ENCODE measurements around the gene PRIMA1.

The PRIMA1 gene

DNA sequence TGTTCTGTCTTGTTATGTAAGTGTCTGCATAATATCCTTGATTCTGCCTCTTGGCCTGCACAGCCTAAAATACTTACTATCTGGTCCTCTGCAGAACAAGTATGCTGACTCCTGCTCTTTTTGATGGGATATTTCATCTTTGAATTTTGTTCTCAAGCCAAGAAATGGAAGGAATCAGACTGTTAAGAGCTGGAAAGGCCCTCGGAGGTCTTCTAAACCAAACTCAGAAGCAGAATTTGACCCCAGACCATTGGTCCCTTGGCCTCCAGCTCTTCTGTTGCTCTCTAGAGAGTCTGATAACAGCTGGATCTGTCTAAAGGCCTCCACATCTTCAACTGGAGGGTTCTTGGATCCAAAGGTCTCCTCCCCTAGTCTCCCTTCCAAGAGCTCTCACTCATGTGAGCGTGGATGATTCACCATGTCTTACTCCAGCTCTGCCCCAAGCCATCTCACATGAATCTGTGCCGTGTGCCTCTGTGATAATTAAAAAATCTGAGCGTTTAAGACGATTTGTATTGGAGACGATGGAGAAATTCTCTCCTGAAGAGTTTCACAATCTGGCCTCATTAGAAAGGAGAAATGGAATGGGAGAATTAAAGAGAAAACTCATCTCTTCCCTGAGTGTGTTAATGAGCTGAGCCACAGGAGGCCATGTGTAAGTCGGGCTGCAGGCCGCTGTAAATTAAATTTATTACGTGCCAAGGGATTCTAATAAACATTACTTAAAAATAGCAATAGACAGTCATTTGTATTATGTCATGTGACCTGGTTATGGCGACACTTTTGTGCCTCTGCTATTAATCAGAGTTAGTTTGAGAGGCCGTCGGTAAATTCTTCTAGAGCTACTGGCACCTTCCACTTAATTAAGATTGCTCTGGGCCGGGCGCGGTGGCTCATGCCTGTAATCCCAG, 15.4 kb upstream of the PRIMA1 start:
- TF ChIP-seq GATA2 (IDR thresholded peaks at IDR 0.05; ENCODE audit: low read depth, low read length) (no peak), GATA3 (IDR thresholded peaks at IDR 0.05; ENCODE audit: low read depth, low read length) (no peak)

DNA sequence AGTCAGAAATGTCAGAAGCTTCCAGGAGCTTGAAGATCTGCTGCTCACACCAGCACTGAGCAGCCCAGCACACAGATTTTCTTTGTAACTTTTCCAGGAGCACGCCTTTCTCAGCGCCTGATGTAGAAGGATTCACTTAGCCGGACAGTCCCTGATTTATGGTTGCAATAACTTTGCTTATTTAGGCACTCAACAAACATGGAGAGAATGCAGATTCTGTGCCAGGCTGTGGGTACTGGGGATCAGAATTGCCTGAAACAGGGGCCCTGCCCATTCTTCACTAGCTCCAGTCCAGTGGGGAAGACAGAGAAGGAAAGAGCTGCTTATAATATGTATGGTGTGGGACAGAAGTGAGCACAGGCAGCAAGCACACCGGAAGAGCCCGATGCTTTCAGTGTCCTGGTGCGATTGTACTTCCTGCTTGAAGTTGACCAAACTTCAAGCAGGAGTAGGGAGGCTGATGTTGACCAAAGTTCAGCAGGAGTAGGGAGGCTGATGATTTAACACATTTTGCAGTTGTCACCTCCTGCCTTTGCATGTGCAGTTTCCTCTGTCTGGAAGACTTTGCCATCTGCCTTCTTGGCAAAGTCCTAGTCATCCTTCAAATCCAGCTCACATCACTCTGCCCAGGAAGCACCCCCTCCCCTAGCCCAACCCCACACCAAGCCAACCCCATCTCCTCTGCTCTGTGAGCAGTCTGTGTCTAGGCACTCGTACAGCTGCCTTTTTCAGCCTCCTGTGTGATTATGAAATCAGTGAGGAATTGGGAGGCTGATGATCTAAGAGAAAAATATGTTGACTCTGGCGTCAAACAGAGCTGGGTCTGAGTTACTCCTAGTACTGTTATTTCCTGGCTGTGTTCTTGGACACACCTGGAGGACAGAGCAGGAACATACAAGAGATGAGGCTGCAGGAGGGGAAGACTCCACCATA, 12.0 kb upstream of the PRIMA1 start:
- TF ChIP-seq GATA2 (IDR thresholded peaks at IDR 0.05; ENCODE audit: low read depth, low read length), result no peak
- TF ChIP-seq GATA3 (IDR thresholded peaks at IDR 0.05; ENCODE audit: low read depth, low read length), result no peak

DNA sequence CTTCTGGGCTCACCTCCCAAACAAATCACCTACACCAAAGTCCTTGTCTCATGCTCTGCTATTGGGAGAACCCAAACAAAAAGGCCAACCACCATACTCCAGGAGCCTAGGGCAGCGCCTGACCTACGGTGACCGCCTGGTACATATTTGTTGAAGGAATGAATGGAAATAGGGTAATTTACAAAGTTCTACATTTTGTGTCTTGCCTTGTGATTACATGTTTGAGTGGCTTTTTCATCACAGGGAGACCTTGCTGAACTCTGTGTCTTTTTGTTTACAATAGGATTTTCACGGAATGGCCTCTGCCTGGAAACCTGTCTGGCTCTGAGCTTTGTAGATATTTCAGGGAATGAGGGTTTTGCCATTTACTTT, 11.3 kb upstream of the PRIMA1 start:
- TF ChIP-seq GATA3 (IDR thresholded peaks at IDR 0.05; ENCODE audit: low read depth, low read length) (no peak), GATA2 (IDR thresholded peaks at IDR 0.05; ENCODE audit: low read depth, low read length) (no peak)

GRCh38 chr14:93797536-93797935, 9.3 kb upstream of the PRIMA1 start:
- TF ChIP-seq GATA2 (IDR thresholded peaks at IDR 0.05; ENCODE audit: low read depth, low read length) (no peak), GATA3 (IDR thresholded peaks at IDR 0.05; ENCODE audit: low read depth, low read length) (no peak)

DNA sequence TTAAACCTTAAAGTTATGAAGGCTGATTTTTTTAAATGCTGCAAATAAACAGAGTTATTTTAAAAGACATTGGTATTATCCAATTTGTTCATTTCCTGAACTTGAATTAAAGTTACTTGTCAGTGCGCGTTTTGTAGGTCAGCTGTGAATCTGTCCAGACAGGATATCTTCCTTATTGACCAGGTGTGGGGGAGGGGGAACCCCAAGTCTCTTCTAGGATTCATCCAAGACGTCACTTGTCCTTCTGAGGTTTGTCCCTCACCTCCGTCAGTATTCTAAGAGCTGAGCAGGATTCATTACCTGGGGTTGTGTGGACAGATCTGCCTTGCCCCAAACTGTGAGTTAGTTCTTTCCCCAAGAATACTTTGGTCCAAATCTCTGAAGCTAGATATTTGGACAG, 8.8 kb upstream of the PRIMA1 start:
- TF ChIP-seq GATA2 (IDR thresholded peaks at IDR 0.05; ENCODE audit: low read depth, low read length), result no peak

DNA sequence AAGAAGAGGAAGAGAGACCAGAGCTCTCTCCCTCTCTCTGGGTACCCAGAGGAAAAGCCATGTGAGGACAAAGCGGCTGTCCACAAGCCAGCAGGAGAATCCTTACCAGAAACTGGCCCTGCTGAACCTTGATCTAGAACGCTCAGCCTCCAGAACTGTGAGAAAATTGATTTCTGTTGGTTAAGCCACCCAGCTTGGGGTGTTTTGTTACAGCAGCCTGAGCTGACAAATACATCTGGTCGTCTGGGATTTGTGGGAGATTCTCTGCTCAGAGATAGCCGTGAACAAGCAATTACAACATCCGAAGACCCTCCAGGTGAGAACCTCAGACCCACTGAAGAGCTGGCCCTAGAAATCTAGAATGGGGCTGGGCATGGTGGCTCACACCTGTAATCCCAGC, 6.5 kb upstream of the PRIMA1 start:
- TF ChIP-seq GATA3 (IDR thresholded peaks at IDR 0.05; ENCODE audit: low read depth, low read length), result no peak
- no peak for TF ChIP-seq GATA2 (IDR thresholded peaks at IDR 0.05; ENCODE audit: low read depth, low read length)

DNA sequence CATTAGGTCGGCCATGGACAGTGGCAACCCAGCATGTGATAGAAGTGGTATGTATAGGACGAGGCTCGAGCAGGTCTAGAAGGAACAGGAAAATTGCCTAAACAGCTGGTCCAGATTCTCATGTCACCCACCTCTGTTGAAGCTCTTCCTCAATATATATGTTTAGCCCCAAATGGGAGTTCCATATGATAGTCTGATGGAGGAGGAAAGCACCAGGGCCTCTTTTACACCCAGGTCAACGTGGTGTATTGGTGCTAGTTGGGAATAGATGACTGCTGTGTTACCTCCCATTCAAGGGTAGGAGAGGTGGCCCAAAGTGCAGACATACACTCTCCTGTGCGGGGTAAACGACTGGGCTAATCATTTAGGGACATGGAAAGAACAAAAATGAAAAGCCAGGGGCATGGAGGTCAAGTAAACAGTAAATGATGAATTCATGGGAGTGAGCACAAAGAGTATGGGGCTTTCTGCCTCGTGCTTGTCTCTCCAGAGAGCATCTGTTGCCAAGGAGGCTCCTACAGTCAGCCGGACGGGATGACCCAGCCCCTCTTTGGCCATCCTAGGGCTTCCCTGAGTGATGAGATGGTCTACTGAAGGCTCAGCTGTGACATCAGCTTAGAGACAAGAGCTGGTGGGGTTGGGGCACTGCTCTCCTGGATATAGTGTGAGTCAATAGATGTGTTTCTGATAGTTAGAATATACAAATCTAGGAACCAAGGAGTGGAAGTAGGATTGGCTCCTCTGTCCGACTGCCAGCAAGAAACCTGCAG, 5.5 kb upstream of the PRIMA1 start:
- no peak for TF ChIP-seq GATA2 (IDR thresholded peaks at IDR 0.05; ENCODE audit: low read depth, low read length)
- no peak for TF ChIP-seq GATA3 (IDR thresholded peaks at IDR 0.05; ENCODE audit: low read depth, low read length)

- TF ChIP-seq GATA3 (IDR thresholded peaks at IDR 0.05; ENCODE audit: low read depth, low read length), result no peak
- no peak for TF ChIP-seq GATA2 (IDR thresholded peaks at IDR 0.05; ENCODE audit: low read depth, low read length)
These were observed 4.1 kb upstream of the PRIMA1 start for GRCh38 chr14:93792391-93792790.

- TF ChIP-seq GATA2 (IDR thresholded peaks at IDR 0.05; ENCODE audit: low read depth, low read length), result no peak; the same call in 1 of the 2 replicates
- TF ChIP-seq GATA3 (IDR thresholded peaks at IDR 0.05; ENCODE audit: low read depth, low read length), result no peak
These were observed 2.7 kb upstream of the PRIMA1 start for GRCh38 chr14:93790966-93791365.

DNA sequence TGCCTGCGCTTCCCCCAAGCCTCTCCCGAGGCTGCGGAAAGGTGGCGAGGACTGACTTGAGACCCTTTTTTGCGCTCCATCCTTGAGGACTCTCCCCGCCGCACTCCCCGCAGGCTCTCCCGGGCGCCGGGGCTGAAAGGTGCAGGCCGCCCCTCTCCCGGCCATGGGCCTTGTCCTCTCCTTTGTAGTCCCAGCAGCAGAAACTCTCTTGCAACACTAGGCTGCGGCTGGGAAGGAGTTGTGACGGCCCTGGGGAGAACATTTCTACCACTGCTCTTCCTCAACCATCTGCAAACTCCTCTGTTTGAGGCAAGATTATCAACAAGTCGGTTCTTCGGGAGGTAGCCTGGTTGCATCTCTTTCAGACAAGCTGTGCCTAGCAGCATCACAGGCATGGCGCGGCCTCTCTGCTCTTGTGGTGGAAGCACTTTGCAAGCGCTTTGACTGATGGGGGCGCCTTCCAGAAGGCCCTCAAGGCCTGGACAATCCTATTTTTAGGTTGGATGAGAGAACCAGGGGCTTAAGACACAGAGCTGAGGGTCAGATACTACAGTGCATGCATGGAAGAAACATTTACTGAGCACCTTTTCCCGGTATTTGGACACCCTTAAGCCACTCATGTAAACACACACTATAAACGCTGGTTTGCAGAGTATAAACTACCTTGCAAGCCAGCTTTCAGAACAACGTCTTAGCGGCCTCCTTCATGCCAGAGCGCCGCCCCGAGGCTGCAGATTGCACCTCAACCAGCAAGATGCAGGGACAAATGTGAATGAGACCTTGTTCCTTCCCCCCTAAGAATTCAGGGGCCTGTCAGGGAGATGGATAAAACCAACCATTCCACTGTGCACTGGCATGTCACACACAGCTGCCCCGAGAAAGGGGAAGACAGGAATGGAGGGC, 1.2 kb upstream of the PRIMA1 start:
- TF ChIP-seq GATA3 (IDR thresholded peaks at IDR 0.05; ENCODE audit: low read depth, low read length), result no peak
- no peak for TF ChIP-seq GATA2 (IDR thresholded peaks at IDR 0.05; ENCODE audit: low read depth, low read length)

- TF ChIP-seq GATA3 (IDR thresholded peaks at IDR 0.05; ENCODE audit: low read depth, low read length) (no peak), GATA2 (IDR thresholded peaks at IDR 0.05; ENCODE audit: low read depth, low read length) (no peak)
These were observed 400 bp upstream of the PRIMA1 start for GRCh38 chr14:93788543-93789227.

DNA sequence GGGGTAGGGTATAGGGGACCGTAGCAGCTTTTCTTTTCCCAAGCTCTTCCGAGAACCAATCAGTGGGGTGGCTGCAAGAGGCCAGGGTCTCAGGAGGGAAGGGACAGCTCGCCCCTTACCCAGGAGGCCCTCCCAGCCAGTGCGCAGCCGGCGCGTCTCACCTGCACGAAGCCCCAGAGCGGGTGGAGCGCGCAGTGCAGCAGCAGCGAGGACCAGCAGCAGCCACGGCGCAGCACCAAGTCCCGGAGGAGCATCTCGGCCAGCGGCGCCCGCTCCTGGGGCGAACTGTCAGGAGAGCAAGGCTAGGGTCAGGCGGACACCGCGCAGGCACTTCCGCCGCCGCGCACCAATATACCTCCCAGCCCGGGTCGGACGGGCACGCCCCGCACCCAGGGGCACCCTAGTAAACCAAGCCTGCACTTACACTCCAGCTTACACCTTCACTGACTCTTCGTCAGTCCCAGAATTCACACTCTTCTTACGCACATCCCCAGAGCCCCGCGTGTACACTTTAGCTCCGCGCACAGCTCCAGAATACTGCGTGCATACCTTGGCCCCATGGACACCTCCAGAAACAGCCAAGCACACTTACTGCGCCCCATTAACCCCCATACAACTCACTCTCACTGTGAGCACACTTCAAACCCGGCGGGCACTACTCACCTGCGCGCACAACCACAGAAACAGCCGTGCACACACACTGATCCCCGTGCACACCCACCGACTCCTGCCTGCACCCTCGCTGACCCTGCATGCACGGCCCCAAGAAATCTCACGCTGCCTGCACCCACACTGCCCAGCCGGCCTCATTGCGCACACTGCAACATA, 606 bp downstream of the PRIMA1 start:
- TF ChIP-seq GATA2 (IDR thresholded peaks at IDR 0.05; ENCODE audit: low read depth, low read length) (no peak), GATA3 (IDR thresholded peaks at IDR 0.05; ENCODE audit: low read depth, low read length) (no peak)
